Loucy (cell line): ENCODE results near the gene NPTX1.

ENCODE experiments used
- CTCF ChIP-seq: fragments of 200-600 bp; sonication (generic); conservative IDR thresholded peaks from 2 replicates; pipeline ENCODE4 v1.5.1; 2014; ENCODE audit warnings: mild to moderate bottlenecking, antibody characterized with exemption, low read length
- EZH2phosphoT487 ChIP-seq: fragments of 200-600 bp; IDR thresholded peaks from 2 replicates; pipeline ENCODE4 v1.6.1; 2018; ENCODE audit warnings: antibody characterized with exemption, mild to moderate bottlenecking, moderate library complexity, borderline replicate concordance

GRCh38 chr17:80447790-80448189, 28.6 kb downstream of the NPTX1 start:
- TF ChIP-seq CTCF (no peak), EZH2phosphoT487 (no peak)
